NCI-H2081 treated with DMSO at 0.1 percent for 48 hours (cell line): ENCODE results near the gene MYO15A.
A peak's percentile ranks its signal among the peaks of the same experiment; 100 is the strongest.

Experiments used
- DNase-seq: peaks from one replicate; lab custom pipeline; 2025; lab: John Stamatoyannopoulos, UW

MYO15A gene

GRCh38 chr17:18218756-18219415 is 110.3 kb downstream of the MYO15A start:
- DNase-seq = no peak

GRCh38 chr17:18224053-18224386 is 115.5 kb downstream of the MYO15A start:
- no peak for DNase-seq

- no peak for DNase-seq
These were observed 116.0 kb downstream of the MYO15A start for GRCh38 chr17:18224387-18225120.

GRCh38 chr17:18225121-18225641 is 116.6 kb downstream of the MYO15A start, which contains the start of gene LLGL1:
LLGL1 (plus strand) TSS chr17:18225635; CDS start chr17:18225683, 48 bp downstream.
- DNase-seq = peak; percentile 32

- no peak for DNase-seq
These were observed 117.2 kb downstream of the MYO15A start for GRCh38 chr17:18225642-18226283.

- no peak for DNase-seq
These were observed 117.9 kb downstream of the MYO15A start for GRCh38 chr17:18226284-18226945.

GRCh38 chr17:18227635-18228034 is 119.1 kb downstream of the MYO15A start:
- DNase-seq = no peak

GRCh38 chr17:18228176-18228682 is 119.7 kb downstream of the MYO15A start:
- DNase-seq = no peak

- no peak for DNase-seq
These were observed 120.7 kb downstream of the MYO15A start for GRCh38 chr17:18229254-18229653.
